Posterior cingulate gyrus (tissue), 11 donors: ENCODE data around the gene TGFB1I1.

ENCODE experiments used
- DNase-seq, 10 donors: peaks; one replicate each; pipeline versions ENCODE4 v3.0.0 to v3.0.0-alpha.2; 2020 to 2021; ENCODE audit warnings: mixed read lengths in 3 of 10
- intact Hi-C: fragments of 100-400 bp; cut with DNase I; formaldehyde crosslinking; loops from one replicate; pipeline ENCODE4 v1.15.1; 2023

The TGFB1I1 gene

DNA sequence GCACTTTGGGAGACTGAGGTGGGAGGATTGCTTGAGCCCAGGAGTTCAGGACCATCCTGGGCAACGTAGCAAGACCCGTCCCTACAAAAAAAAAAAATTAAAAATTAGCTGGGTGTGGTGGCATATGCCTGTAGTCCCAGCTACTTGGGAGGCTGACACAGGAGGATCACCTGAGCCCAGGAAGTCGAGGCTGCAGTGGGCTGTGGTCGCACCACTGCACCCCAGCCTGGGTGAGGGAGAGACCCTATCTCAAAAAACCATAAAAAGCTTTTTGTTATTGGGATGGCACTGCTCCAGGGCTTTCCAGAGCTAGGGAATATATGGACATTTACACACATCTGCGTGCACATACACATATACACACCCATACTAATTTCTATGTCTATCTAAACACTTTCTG, 20.8 kb upstream of the TGFB1I1 start:
- intact Hi-C loops = loop anchor here (10.0 kb wide), 4 partner anchors 264 to 496 kb away; partner anchors contain the start of genes FUS, KAT8 and SETD1A
- peak in 2 of 10 donors; percentile 8 to 70 for DNase-seq

DNA sequence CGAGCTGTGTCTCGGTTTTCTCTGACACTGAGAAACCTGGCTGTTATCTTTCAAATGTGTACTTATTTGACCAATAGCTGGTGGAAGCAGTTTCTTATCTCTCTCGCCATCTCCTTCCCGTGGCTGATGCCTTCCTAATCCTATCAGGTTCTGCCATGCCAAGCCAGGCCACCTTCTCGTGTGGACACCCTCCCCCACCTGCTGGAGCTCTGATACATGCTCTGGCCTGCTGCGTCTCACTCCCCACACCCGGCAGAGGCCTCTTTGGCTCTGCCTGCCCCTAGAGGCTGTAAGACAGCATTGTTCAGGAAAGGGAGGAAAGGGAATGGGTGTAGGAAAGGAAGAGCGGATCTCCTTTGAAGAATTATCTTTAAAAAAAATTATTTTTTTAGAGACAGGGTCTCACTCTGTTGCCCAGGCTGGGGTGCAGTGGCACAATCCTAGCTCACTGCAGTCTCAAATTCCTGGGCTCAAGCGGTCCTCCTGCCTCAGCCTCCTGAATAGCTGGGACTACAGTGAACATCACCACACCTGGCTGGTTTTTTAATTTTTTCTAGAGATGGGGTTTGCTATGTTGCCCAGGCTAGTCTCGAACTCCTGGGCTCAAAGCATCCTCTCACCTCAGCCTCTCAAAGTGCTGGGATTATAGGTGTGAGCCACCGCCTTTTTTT, 20.1 kb upstream of the TGFB1I1 start:
- peak in 8 of 10 donors; percentile 37 to 95 (median 65) for DNase-seq
- intact Hi-C loops = loop anchor here (10.0 kb wide), 4 partner anchors 263 to 497 kb away; partner anchors contain the start of genes FUS, KAT8 and SETD1A

DNA sequence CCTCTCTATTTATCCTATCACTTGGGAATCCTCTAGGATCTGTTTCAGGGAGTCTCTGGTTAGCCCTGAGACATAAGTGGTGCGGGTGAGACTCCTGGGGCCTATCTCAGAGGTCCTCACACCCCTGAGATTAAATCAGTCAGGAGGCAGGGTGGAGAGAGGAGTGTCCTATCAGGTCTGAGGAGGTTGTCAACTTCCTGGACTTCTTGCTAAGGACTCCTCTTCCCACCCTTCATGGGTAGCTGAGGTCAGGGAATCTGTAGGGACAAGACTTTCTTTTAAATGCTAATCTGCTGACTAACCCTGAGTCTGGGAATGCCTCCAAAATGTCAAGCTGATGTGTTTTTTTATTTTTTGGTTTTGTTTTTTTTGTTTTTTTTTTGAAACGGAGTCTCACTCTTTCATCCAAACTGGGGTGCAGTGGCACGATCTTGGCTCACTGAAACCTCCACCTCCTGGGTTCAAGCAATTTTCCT, 19.3 kb upstream of the TGFB1I1 start:
- intact Hi-C loops = loop anchor here (10.0 kb wide), 4 partner anchors 262 to 498 kb away; partner anchors contain the start of genes FUS, KAT8 and SETD1A
- peak in 2 of 10 donors; percentile 4 to 22 for DNase-seq

DNA sequence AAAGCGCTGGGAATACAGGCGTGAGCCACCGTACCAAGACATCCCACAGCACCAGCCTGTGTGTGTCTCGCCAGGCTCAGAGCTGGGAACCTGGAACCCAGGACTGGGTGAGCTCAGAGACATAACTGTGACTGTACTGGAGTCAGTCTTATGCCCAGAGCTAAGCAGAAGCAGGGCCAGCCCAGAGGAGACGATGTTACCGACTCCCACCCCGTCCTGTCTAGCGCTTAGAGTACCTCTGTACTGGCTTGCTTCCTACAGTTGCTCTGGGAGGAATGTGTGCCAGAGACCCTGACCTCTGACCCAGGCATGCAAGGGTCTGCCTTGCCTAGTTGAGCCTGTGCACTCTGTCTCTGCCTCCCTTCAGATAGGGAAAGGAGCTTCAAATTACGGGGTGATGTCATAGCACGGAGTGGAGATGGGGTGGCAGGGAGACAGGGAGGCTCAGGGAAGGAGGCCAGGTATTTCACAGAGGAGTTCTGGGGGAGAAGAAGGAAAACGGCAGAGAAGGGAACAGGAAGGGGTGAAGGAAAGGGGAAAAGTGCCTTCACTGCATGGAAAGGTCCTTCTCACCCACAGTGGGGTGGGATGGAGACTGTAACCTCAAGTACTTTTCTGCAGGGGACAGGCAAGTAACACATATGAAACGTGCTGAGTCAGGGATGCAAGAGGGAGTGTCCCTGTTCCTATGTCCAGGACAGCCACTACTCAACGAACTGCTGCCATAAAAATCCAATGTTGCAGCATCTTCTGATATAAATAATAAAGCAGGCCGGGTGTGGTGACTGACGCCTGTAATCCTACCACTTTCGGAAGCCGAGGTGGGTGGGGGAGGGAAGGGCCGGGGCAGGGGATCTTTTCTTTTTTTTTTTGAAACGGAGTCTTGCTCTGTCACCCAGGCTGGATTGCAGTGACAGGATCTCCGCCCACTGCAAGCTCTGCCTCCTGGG, 18.4 kb upstream of the TGFB1I1 start:
- peak in 2 of 10 donors; percentile 28 to 36 for DNase-seq
- intact Hi-C loops = loop anchor here (10.0 kb wide), 4 partner anchors 261 to 499 kb away; partner anchors contain the start of genes FUS, KAT8 and SETD1A

DNA sequence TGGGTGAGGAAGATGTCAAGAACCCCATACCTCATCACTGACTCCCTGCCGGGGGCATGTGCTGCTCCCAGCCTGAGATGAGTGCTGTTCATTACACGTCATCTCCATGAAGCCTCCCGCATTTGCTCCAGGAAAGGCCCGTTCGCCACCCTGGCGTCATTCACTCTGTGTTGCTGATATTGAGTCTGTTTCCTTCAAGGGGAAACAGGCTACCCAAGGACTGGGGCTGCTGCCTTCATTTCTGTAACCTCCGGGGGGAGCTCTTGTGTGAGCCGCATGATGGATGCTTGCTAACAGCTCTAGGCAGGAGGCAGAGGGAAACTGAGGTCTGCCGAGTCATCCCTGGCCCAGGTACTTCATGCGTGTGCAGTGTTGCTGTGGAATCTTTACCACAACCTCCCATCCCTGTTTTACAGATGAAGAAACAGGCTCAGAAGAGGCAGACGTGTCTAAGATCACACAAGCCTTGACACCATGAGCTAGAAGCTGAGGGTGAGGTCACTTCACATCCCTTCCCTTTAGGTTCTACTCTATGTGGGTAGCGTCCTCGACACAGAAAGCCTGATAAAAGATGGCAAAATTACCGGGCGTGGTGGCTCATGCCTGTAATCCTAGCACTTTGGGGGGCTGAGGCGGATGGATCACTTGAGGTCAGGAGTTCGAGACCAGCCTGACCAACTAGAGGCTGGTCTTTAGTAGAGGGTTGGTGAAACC, 16.2 kb upstream of the TGFB1I1 start:
- intact Hi-C loops = loop anchor here (5.0 to 10.0 kb wide), 5 partner anchors 259 to 501 kb away; partner anchors contain the start of genes FUS, KAT8, SETD1A and ZNF646
- DNase-seq = peak in 3 of 10 donors; percentile 43 to 77 (median 70)

DNA sequence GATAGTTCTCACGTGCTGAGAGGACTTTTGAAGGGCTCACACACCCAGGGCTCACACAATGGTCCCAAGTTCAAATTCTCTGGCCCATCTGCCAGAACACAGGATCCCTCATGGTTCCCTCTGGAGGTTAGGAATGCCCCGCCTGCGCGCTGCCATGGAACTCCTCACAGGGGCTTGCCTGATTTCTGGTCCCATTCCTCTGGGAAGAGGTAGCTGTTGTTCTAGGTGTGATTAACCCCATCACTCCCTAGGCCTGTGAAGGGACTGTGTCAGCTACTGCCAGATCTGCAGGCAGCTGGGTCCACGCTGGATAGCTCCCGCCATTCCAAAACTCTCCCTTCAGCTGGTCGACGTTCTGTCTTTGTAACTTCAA, 15.0 kb upstream of the TGFB1I1 start:
- intact Hi-C loops = loop anchor here (5.0 to 10.0 kb wide), 5 partner anchors 258 to 502 kb away; partner anchors contain the start of genes FUS, KAT8, SETD1A and ZNF646
- DNase-seq = peak in 2 of 10 donors; percentile 35 to 43

DNA sequence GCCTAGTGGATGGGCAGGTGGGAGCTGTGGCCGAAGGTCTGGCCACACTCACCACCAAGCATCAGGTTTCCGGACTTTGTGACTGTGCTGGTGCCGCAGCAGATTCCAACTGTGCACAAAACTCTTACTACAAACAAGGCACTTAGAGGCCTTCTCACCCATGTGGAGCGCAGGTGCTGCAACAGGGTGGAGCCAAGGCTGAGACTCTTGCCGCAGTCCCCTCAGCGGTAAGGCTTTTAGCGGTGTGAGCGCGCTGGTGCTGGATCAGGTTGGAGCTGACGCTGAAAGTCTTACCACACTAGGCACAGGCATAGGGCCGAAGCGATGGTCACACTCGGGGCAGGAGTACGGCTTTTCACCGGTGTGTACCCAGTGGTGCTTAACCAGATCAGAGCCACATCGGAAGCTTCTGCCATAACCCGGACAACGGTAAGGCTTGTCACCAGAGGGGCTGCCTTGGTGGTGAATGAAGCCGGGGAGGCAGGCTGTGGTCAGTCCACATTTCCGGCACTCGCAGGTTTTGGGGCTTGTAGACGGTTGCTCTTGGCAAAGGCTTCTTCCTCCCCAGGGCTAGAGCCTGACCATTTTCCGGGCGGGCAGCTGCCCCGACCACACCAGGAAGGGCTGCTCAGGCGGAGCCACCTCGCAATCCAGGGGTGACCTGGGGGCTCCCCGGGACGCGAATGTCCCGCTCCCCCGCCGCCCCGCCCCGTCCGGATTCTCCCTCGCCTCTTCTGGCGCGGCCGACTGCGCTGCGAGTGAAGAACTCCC, 13.7 kb upstream of the TGFB1I1 start:
- intact Hi-C loops = loop anchor here (5.0 to 10.0 kb wide), 5 partner anchors 257 to 503 kb away; partner anchors contain the start of genes FUS, KAT8, SETD1A and ZNF646
- peak in 1 of 10 donors; percentile 86 for DNase-seq

DNA sequence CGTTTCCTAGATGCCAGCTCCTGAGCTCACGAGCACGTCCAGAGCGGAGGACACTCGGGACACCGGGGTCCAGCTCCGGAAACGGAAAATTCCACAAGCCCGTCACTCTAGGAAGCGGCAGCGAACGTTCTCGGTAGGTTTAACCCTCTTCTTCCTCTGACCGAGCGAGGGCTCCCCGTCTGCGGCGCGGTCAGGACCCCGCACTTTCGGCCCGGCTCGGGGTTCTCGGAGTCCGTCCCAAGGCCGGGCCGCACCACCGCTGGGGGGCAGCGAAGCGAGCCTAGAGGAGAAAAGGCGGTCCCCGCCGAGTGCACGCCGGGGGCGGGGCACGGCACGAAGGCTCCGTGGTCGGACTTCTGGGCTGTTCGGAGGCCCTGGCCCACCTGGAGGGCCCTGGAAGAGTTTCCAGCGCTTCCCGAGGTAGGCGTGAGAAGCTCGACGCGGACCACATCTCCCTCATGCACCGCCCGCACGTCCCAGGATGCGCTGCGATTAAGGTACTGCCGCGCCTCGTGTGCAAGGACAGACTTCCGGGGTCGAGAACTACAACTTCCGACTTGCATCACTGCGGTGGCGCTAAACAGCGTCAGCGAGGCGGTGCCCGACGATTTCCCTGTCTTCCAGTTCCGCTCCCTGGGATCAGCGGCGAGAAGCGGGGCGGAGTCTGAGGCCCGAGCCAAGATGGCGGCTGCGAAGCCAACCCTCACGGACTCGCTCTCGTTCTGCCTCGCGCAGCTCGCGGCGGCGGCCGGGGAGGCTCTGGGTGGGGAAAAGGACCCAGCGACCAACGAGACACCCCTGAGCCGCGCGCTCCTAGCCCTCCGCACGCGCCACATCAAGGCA, 12.9 kb upstream of the TGFB1I1 start, which contains the start of gene ARMC5:
ARMC5 (plus strand) TSS at position 658 of the 843 bp plus-strand sequence; CDS start at position 682, 24 bp downstream.
- DNase-seq = peak; percentile 96 to 100 (median 98)
- intact Hi-C loops = loop anchor here (5.0 to 10.0 kb wide), 5 partner anchors 256 to 504 kb away; partner anchors contain the start of genes FUS, KAT8, SETD1A and ZNF646

DNA sequence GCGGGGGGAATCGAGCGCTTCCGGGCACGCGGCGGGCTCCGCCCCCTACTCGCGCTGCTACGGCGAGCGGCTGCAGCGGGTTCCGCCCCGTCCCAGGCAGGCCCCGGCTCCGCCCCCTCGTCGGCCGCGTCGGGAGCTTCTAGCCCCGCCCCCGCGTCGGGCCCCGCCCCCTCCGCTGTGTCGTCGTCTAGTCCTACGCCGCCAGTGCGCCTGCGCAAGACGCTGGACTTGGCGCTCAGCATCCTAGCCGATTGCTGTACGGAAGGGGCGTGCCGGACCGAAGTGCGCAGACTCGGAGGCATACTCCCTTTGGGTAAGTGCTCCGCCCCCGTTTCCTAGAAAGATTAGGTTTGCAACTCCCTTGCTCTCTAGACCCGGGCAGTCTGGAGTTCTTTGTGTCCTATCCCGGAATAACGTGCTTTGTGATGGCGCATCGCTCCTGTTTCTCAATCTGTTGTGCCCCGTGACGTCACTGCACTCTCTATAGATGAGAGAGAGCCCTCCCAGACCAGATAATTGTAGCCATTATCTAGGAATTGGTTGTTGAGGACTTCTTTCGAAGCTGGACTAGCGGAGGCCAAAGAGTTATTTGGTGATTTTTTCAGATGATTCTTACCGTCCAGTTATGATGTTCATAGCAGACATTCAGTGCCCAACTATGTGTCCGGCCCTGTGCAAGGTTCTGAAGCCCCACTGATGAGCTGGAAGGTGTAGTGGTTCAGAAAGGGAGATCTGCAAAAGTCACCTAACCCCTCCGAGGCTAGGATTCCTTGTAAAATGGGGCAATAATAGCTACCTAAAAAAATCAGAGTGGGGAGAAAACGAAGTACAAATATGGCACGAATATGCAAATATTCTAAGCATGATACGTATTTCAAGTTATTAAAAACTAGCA, 12.0 kb upstream of the TGFB1I1 start:
- intact Hi-C loops = loop anchor here (2.0 to 10.0 kb wide), 7 partner anchors 49 to 505 kb away; partner anchors contain the start of genes FUS, KAT8, RUSF1 and SETD1A
- DNase-seq = peak; percentile 99 to 100 (median 100)

DNA sequence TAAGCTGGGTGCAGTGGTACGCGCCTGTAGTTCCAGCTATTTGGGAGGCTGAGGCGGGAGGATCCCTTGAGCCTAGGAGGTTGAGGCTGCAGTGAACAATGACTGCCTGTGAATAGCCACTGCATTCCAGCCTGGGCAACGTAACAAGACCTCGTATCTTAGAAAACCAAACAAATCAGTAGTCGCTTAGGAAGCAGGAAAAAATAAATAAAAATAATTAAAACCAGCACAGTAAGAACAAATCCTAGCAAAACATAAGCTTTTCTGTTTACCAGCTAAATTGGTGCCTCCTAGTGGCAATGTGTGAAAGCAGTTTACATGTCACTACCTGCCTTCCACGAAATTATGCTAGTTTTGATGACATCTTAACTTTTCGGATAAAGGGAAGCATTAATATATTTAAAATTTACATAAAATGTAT, 11.4 kb upstream of the TGFB1I1 start:
- DNase-seq = no peak
- intact Hi-C loops = loop anchor here (2.0 to 10.0 kb wide), 2 partner anchors 48 to 404 kb away; partner anchors contain the start of gene RUSF1

DNA sequence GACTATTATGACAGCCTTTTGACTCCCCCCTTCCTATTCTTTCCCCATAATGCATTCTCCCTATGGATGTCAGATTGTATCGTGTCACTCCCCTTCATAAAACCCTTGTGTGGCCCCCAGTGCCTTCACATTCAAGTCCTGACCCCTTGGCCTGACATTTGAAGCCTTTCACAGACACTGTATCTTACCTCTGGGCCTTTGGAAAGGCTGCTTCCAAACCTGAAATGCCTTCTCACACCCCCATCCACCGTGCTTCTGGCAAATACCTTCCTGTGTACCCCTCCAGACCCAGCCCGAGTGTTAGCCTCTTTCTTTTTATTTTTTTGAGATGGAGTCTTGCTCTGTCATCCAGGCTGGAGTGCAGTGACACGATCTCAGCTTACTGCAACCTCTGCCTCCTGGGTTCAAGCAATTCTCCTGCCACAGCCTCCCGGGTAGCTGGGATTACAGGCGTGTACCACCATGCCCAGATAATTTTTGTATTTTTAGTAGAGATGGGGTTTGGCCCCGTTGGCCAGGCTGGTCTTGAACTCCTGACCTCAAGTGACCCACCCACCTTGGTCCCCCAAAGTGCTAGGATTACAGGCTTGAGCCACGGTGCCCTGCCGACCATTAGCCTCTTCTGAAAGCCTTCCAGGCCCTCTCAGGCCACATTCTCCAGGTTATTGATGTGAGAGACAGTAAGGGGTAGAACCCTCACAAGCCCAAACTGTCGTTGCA, 10.6 kb upstream of the TGFB1I1 start:
- no peak for DNase-seq

DNA sequence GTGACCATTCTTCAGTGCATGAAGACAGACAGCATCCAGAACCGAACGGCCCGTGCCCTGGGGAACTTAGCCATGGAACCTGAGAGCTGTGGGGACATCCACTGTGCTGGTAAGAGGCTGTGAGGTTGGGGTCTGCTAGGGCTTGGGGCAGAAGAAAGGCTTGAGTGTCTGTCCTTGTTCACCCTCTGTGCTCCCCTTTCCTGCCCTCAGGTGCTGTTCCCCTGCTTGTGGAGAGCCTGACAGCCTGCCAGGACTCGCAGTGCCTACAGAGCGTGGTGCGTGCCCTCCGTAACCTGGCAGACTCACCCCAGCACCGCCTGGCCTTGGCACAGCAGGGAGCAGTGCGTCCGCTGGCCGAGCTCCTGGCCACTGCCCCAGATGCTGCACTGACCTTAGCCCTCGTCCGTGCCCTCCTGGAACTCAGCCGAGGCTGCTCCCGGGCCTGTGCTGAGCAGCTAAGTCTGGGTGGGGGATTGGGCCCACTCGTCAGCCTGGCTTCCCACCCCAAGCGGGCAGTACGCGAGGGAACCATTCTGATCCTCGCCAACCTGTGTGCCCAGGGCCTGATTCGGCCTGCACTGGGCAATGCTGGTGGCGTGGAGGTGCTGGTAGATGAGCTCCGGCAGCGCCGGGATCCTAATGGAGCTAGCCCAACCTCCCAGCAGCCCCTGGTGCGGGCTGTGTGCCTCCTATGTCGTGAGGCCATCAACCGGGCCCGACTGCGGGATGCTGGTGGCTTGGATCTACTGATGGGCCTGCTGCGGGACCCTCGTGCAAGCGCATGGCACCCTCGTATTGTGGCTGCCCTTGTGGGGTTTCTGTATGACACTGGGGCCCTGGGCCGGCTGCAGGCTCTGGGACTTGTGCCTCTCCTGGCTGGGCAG, 9.8 kb upstream of the TGFB1I1 start:
- no peak for DNase-seq
- intact Hi-C loops = loop anchor here (2.0 to 10.0 kb wide), 2 partner anchors 47 to 403 kb away; partner anchors contain the start of gene RUSF1

More for the DNA sequence above, 10.6 kb upstream of the TGFB1I1 start:
- intact Hi-C loops = loop anchor here (2.0 to 10.0 kb wide), 2 partner anchors 47 to 403 kb away; partner anchors contain the start of gene RUSF1

DNA sequence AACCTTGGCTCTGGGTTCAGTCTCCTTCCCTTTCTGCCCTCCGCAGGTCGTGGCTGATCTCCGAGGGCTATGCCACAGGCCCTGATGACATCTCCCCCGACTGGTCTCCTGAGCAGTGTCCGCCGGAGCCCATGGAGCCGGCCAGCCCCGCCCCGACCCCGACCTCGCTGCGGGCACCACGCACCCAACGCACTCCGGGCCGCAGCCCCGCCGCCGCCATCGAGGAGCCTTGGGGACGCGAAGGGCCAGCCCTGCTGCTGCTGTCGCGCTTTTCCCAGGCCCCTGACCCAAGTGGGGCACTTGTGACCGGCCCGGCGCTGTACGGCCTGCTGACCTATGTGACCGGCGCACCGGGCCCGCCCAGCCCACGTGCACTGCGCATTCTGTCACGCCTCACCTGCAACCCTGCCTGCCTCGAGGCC, 7.6 kb upstream of the TGFB1I1 start:
- intact Hi-C loops = loop anchor here (10.0 kb wide), 1 partner anchor 400 kb away; no protein-coding TSS in a partner anchor
- peak in 2 of 10 donors; percentile 76 to 77 for DNase-seq

DNA sequence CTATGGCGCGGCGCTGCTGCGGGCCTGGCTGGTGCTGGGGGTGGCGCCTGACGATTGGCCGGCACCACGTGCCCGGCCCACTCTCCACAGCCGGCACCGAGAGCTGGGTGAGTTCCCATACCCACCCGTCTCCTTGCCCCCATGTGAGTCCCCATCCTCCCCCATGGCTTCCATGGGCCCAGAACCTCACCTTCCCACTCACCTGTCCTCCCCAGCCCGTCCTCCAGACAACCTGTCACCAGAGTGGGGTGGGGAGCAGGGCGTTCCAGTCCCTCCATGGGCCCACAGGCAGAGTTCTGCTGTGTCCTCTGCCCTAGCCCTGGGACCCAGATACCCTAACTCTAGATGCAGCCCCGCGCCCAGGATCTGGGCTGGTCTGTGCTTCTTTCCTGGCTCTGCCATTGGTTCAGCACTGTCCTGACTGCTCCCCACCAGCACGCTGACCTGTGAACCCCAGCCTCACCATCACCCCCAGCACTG, 7.1 kb upstream of the TGFB1I1 start:
- peak in 2 of 10 donors; percentile 24 to 45 for DNase-seq
- intact Hi-C loops = loop anchor here (10.0 kb wide), 1 partner anchor 400 kb away; no protein-coding TSS in a partner anchor
